ENCODE measurements around the gene ANKRD33.

Gene ANKRD33

DNA sequence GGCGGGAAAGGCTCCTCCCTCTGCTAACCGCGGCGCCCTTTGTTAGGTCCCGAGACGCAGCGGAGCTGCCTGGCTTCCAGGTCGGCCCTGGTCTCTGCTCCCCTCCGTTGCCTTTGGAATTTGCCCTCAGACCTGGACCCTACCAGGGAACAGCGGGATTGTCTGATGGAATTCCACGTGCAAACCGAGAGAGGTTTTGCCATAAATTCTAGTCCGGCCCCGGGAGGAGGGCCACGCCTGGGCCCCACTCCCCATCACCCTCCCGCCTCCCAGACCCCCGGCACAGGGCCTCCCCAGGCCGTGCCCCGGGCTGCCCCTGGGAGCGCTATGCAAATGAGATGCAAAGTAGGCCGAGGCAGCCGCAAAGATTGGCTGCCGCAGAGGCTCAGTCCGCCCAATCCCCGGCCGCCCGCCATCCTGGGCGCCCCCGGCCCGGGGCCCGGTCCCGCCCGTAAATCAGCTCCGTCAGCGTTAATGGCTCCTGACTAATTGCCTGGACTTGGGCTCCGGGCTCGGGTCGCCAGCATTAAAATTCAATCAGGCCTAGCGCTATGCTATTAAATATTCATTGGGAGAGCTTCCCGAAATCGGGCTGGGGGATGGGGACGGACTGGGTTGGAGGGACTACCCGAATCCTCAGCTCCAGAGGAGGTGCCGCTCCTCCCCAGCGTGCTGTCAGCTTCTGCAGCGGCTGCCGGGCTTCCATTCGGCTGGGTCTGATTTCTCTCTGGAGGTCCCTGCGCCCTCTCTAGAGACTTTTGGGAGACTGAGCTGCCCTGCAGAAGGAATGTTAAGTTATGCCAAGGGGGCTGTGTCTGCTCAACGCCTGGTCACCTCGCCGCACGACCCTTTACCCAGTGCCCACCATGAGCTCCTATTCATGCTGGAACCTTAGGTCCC is 23.7 kb upstream of the ANKRD33 start:
- peak overlapping the region; percentile 4 to 41 for H3K4me3 ChIP-seq
- H3K27me3 ChIP-seq, result peaks cover 0 to 61% of the 10 kb centered on the region in 2 donors
- TF ChIP-seq, protein P1, sequence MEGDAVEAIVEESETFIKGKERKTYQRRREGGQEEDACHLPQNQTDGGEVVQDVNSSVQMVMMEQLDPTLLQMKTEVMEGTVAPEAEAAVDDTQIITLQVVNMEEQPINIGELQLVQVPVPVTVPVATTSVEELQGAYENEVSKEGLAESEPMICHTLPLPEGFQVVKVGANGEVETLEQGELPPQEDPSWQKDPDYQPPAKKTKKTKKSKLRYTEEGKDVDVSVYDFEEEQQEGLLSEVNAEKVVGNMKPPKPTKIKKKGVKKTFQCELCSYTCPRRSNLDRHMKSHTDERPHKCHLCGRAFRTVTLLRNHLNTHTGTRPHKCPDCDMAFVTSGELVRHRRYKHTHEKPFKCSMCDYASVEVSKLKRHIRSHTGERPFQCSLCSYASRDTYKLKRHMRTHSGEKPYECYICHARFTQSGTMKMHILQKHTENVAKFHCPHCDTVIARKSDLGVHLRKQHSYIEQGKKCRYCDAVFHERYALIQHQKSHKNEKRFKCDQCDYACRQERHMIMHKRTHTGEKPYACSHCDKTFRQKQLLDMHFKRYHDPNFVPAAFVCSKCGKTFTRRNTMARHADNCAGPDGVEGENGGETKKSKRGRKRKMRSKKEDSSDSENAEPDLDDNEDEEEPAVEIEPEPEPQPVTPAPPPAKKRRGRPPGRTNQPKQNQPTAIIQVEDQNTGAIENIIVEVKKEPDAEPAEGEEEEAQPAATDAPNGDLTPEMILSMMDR (IDR thresholded peaks at IDR 0.05), result no peak

GRCh38 chr12:51864833-51865670 is 22.9 kb upstream of the ANKRD33 start:
- H3K27me3 ChIP-seq, result peaks cover 0 to 61% of the 10 kb centered on the region in 2 donors
- H3K4me1 ChIP-seq, result peaks cover 7 to 28% (median 25%) of the 10 kb centered on the region in 4 donors
- H3K36me3 ChIP-seq, result no peaks in the 10 kb centered on the region
- no peak for DNase-seq
- no peak overlapping the region for H3K4me3 ChIP-seq
- no peaks in the 10 kb centered on the region for H3K9me3 ChIP-seq
- H3K27ac ChIP-seq, result no peak overlapping the region
- intact Hi-C loops (cut with DNase I; ENCODE audit: low total_unique reads), result no loop called here
- TF ChIP-seq, protein P1 (IDR thresholded peaks at IDR 0.05), result no peak

More for the DNA sequence above, 23.7 kb upstream of the ANKRD33 start:
- Histone ChIP-seq H3K9me3 (no peaks in the 10 kb centered on the region), H3K4me1 (peaks cover 4 to 24% (median 21%) of the 10 kb centered on the region in 4 donors), H3K27ac (no peak overlapping the region), H3K36me3 (no peaks in the 10 kb centered on the region)
- no peak for DNase-seq
- intact Hi-C loops (cut with DNase I; ENCODE audit: low total_unique reads), result no loop called here

DNA sequence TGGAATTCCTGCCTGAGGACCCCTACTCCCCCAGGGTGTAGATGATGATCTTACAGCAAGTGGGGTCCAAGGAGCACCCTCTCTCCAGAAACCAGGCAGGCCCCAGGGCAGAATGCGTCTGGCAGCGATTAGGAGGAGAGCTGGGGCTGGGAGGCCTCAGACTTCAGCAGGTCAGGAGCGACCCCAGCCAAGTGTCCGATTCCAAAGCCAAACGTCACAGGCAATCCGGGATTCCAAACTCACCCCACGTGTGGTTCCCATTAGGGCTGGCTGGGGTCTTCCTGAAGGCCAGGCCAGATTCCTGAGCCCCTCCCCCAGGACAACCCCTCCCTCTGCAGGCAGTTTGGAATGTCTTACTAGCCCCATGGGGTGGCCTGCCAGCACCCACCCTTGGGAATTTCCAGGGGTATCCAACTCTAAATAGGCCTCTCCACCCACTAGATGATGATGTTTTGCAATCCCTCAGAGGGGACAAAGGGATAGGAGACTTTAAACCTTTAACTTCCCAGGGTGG is 22.1 kb upstream of the ANKRD33 start:
- intact Hi-C loops (cut with DNase I; ENCODE audit: low total_unique reads), result no loop called here
- DNase-seq, result no peak
- Histone ChIP-seq H3K9me3 (no peaks in the 10 kb centered on the region), H3K4me3 (no peak overlapping the region), H3K4me1 (peaks cover 7 to 28% (median 25%) of the 10 kb centered on the region in 4 donors), H3K36me3 (no peaks in the 10 kb centered on the region), H3K27me3 (peaks cover 0 to 63% of the 10 kb centered on the region in 2 donors), H3K27ac (no peak overlapping the region)
- TF ChIP-seq, protein P1 (IDR thresholded peaks at IDR 0.05), result no peak

DNA sequence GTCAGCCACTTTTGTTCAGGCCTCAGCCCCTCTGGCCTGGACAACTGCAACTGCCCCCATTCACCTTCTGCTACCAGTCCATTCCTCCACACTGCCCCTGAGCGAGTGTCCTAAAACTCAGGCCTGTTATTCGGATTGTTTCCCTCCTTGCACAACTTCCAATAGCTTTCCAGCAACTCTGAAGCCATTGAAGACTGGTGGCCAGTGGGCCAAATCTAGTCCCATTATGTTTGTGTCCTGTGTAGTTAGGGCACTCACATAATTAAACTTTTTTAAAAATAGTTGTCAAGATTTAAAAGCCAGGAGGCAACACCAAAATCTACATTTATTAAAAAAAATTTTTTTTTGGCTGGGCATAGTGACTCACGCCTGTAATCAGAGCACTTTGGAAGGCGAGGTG is 21.6 kb upstream of the ANKRD33 start:
- DNase-seq, result no peak
- H3K9me3 ChIP-seq, result no peaks in the 10 kb centered on the region
- H3K4me1 ChIP-seq, result peaks cover 7 to 28% (median 25%) of the 10 kb centered on the region in 4 donors
- no peaks in the 10 kb centered on the region for H3K36me3 ChIP-seq
- peaks cover 0 to 62% of the 10 kb centered on the region in 2 donors for H3K27me3 ChIP-seq
- H3K27ac ChIP-seq, result no peak overlapping the region
- TF ChIP-seq, protein P1 (IDR thresholded peaks at IDR 0.05), result no peak
- no peak overlapping the region for H3K4me3 ChIP-seq
- intact Hi-C loops (cut with DNase I; ENCODE audit: low total_unique reads), result no loop called here

DNA sequence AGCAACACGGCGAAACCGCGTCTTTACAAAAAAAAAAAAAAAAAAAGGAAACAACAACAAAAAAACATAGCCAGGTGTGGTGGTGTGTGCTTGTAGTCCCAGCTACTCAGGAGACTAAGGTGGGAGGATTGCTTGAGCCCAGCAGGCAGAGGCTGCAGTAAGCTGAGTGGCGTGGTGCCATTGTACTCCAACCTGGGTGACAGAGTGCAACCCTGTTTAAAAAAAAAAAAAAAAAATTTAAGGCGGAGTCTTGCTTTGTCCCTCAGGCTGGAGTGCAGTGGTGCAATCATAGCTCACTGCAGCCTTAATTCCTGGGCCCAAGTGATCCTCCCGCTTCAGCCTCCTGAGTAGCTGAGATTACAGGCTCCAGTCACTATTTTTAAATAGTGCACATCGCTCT is 21.1 kb upstream of the ANKRD33 start:
- no peak for DNase-seq
- Histone ChIP-seq H3K27ac (no peak overlapping the region), H3K4me3 (no peak overlapping the region), H3K4me1 (peaks cover 7 to 28% (median 25%) of the 10 kb centered on the region in 4 donors), H3K27me3 (peaks cover 0 to 64% of the 10 kb centered on the region in 2 donors), H3K9me3 (no peaks in the 10 kb centered on the region), H3K36me3 (no peaks in the 10 kb centered on the region)
- intact Hi-C loops (cut with DNase I; ENCODE audit: low total_unique reads), result no loop called here
- TF ChIP-seq, protein P1 (IDR thresholded peaks at IDR 0.05), result no peak

Data from tibial artery (tissue), 4 donors.